Right lobe of liver (tissue), 6 donors: ENCODE measurements around the gene SYP. TPM values are rescaled to one million over a fixed set of nuclear protein-coding genes. Genes with fewer than 3 reads are reported as not detected.

Experiments
- ATAC-seq, 4 donors: fragments of 200-7000 bp; cut with Tn5 transposase; one replicate each; pipeline ENCODE4 v1.9.1; 2020; ENCODE audit warnings: mild to moderate bottlenecking in 4 of 4, moderate library complexity in 4 of 4
- DNase-seq, 3 donors: peaks; one replicate each; pipeline ENCODE4 v3.0.0-alpha.2; 2020
- H3K27ac ChIP-seq, 3 donors: fragments of 200-600 bp; one replicate each; pipeline ENCODE4 v1.8.0; 2022
- H3K27me3 ChIP-seq, 2 donors: fragments of 200-600 bp; one replicate each; pipeline ENCODE4 v1.8.0; 2022
- H3K36me3 ChIP-seq, 4 donors: fragments of 200-600 bp; sonication (generic) in 1 of 4; one replicate each; pipeline versions ENCODE4 v1.5.1 to v1.8.0; 2017 to 2022; ENCODE audit warnings: control low read depth in 1 of 4
- H3K4me1 ChIP-seq, 4 donors: fragments of 200-600 bp; sonication (generic) in 1 of 4; one replicate each; pipeline versions ENCODE4 v1.5.1 to v1.8.0; 2017 to 2022; ENCODE audit warnings: control low read depth in 1 of 4
- H3K4me3 ChIP-seq, 3 donors: fragments of 200-600 bp; one replicate each; pipeline ENCODE4 v1.8.0; 2022
- H3K9me3 ChIP-seq, 4 donors: fragments of 200-600 bp; sonication (generic) in 1 of 4; one replicate each; pipeline versions ENCODE4 v1.5.1 to v1.8.0; 2017 to 2022; ENCODE audit warnings: control low read depth in 1 of 4
- POLR2A ChIP-seq: fragments of 450-650 bp; IDR thresholded peaks from one replicate; pipeline ENCODE4 v1.6.1; 2017; ENCODE audit warnings: antibody characterized with exemption, mild to moderate bottlenecking
- WGBS: methylation state at CpG from one replicate; pipeline ENCODE4 v1.1.6; 2018; ENCODE audit warnings: low coverage, low lambda C conversion rate; ENCODE audit not compliant: insufficient coverage; ENCODE audit errors: missing lambda C conversion rate; 5-methylcytosine and 5-hydroxymethylcytosine counted together
- intact Hi-C, 2 donors: fragments of 100-400 bp; cut with DNase I; formaldehyde crosslinking; loops; one replicate each; pipeline versions ENCODE4 v1.11.2 to v1.14.1; 2022
- total RNA-seq, 6 experiments: library from RNA; depleted of rRNA in 2 of 6; stranded (reverse); fragments of >200 nt in 2 of 6; fragmentation: NEBNext Ultra II Directional in 3 of 6; extraction: Animal tissue kit (Norgen Biotek cat#: 25700) in 3 of 6; gene quantifications; one replicate each; pipeline versions ENCODE4 v1.1.0 to v1.2.4, GENCODE V29; 2016 to 2023
- TF ChIP-seq, protein P1 (sequence below), 4 donors: fragments of 200-600 bp in 3 of 4; fragments of 450-650 bp in 1 of 4; IDR thresholded peaks; one replicate each; pipeline versions ENCODE4 v1.5.1 to v1.8.0; 2016 to 2022; ENCODE audit warnings: antibody characterized with exemption in 4 of 4, mild to moderate bottlenecking in 2 of 4
- donor health status: DM: no; HTN: yes; CAD: no.
- donor health status: DM: no; HTN: no; CAD: no.
- donor health status: DM: no; HTN: no; CAD: no.
- donor health status: DM: no; HTN: yes; CAD: no.
- donor health status: DM: no; HTN: yes; CAD: no.

SYP gene
- total RNA-seq, 6 experiments from 2014 or later = 0.12 to 0.39 (median 0.27) TPM; not detected in 1

GRCh38 chrX:49211074-49211473 lies 11.1 kb upstream of the SYP start:
- no peaks in the 10 kb centered on the region for H3K36me3 ChIP-seq
- ATAC-seq (no peak), DNase-seq (no peak)
- TF ChIP-seq, protein P1, sequence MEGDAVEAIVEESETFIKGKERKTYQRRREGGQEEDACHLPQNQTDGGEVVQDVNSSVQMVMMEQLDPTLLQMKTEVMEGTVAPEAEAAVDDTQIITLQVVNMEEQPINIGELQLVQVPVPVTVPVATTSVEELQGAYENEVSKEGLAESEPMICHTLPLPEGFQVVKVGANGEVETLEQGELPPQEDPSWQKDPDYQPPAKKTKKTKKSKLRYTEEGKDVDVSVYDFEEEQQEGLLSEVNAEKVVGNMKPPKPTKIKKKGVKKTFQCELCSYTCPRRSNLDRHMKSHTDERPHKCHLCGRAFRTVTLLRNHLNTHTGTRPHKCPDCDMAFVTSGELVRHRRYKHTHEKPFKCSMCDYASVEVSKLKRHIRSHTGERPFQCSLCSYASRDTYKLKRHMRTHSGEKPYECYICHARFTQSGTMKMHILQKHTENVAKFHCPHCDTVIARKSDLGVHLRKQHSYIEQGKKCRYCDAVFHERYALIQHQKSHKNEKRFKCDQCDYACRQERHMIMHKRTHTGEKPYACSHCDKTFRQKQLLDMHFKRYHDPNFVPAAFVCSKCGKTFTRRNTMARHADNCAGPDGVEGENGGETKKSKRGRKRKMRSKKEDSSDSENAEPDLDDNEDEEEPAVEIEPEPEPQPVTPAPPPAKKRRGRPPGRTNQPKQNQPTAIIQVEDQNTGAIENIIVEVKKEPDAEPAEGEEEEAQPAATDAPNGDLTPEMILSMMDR (IDR thresholded peaks at IDR 0.05) = no peak
- no peak for TF ChIP-seq POLR2A
- WGBS = 64% methylated on average over 9 of the region's 9 CpGs
- H3K4me3 ChIP-seq = no peak overlapping the region
- intact Hi-C loops = no loop called here
- no peaks in the 10 kb centered on the region for H3K9me3 ChIP-seq
- H3K27me3 ChIP-seq = no peaks in the 10 kb centered on the region
- no peak overlapping the region for H3K27ac ChIP-seq
- H3K4me1 ChIP-seq = no peaks in the 10 kb centered on the region

DNA sequence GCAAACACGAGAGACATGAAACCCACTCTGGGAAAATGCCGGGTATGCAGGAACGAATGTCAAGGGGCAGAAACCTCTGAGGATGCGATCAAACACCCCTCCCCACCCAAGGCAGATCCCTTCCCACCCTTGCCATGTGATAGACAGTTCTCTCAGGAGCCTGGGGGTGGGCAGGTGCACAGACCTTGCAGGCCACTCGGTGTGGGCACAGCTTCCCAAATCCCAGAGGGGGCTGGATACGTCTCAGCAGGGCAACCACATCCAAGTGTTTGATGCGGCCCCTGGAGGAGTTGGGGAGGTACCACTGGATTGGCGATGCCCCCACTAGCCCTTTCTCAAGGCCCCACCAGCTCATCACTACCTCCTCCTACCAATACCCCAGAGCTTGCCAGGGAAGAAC lies 10.4 kb upstream of the SYP start:
- no peak for ATAC-seq
- H3K36me3 ChIP-seq = no peaks in the 10 kb centered on the region
- no peak overlapping the region for H3K27ac ChIP-seq
- no peak for DNase-seq
- no peaks in the 10 kb centered on the region for H3K9me3 ChIP-seq
- no peaks in the 10 kb centered on the region for H3K4me1 ChIP-seq
- WGBS = 49% methylated on average over 4 of the region's 8 CpGs
- TF ChIP-seq, protein P1 (IDR thresholded peaks at IDR 0.05) = no peak
- no peak for TF ChIP-seq POLR2A
- no peaks in the 10 kb centered on the region for H3K27me3 ChIP-seq
- no peak overlapping the region for H3K4me3 ChIP-seq
- intact Hi-C loops = no loop called here

- Histone ChIP-seq H3K36me3 (no peaks in the 10 kb centered on the region), H3K4me1 (no peaks in the 10 kb centered on the region), H3K27ac (no peak overlapping the region), H3K9me3 (no peaks in the 10 kb centered on the region), H3K27me3 (no peaks in the 10 kb centered on the region), H3K4me3 (no peak overlapping the region)
- TF ChIP-seq, protein P1 (IDR thresholded peaks at IDR 0.05) = no peak
- no peak for TF ChIP-seq POLR2A
- intact Hi-C loops = no loop called here
- ATAC-seq = no peak
- DNase-seq = no peak
- 0% methylated on average over 1 of the region's 28 CpGs for WGBS
Measured at GRCh38 chrX:49209434-49210251, 9.7 kb upstream of the SYP start.

GRCh38 chrX:49208399-49208798 lies 8.4 kb upstream of the SYP start:
- intact Hi-C loops = no loop called here
- Histone ChIP-seq H3K4me1 (no peaks in the 10 kb centered on the region), H3K27me3 (no peaks in the 10 kb centered on the region), H3K27ac (no peak overlapping the region), H3K9me3 (no peaks in the 10 kb centered on the region), H3K4me3 (no peak overlapping the region), H3K36me3 (no peaks in the 10 kb centered on the region)
- no peak for DNase-seq
- ATAC-seq = no peak
- TF ChIP-seq, protein P1 (IDR thresholded peaks at IDR 0.05) = no peak
- no peak for TF ChIP-seq POLR2A
- 80% methylated on average over 5 of the region's 5 CpGs for WGBS
